Endothelial cell of umbilical vein (primary cell): ENCODE data around the gene ATP2B2.

ENCODE experiments used
- CTCF ChIP-seq, 2 donors: IDR thresholded peaks; 1 replicate in 1 of 2; 2 replicates in 1 of 2; pipeline ENCODE4 v1.5.1; 2011; ENCODE audit warnings: low read length in 2 of 2, mild to moderate bottlenecking in 2 of 2, moderate library complexity in 2 of 2, control low read depth in 1 of 2, inconsistent platforms in 1 of 2, low read depth in 1 of 2; ENCODE audit not compliant: insufficient read depth in 1 of 2; ENCODE audit errors: extremely low read depth in 1 of 2
- EZH2 ChIP-seq: IDR thresholded peaks from 2 replicates; pipeline ENCODE4 v1.6.1; 2012; ENCODE audit warnings: borderline replicate concordance, low read depth, mild to moderate bottlenecking, moderate library complexity, low read length, inconsistent platforms; ENCODE audit not compliant: severe bottlenecking
- FOS ChIP-seq: IDR thresholded peaks from 2 replicates; pipeline ENCODE4 v1.6.1; 2011; ENCODE audit warnings: mild to moderate bottlenecking, low read length, moderate library complexity, borderline replicate concordance; ENCODE audit not compliant: insufficient read depth
- GATA2 ChIP-seq: IDR thresholded peaks from 2 replicates; pipeline ENCODE4 v1.7.0; 2011; ENCODE audit warnings: low read depth, mild to moderate bottlenecking, moderate library complexity, mixed read lengths, low read length; ENCODE audit not compliant: insufficient read length, insufficient read depth
- MAX ChIP-seq: IDR thresholded peaks from 2 replicates; pipeline ENCODE4 v1.6.1; 2011; ENCODE audit not compliant: insufficient read depth, insufficient read length
- MYC ChIP-seq: IDR thresholded peaks from one replicate; pipeline ENCODE4 v1.6.1; 2011; ENCODE audit warnings: mild to moderate bottlenecking, low read depth, low read length
- POLR2A ChIP-seq: IDR thresholded peaks from 2 replicates; pipeline ENCODE4 v1.6.1; 2012; ENCODE audit warnings: low read depth, mild to moderate bottlenecking, control low read depth, low read length
- POLR2AphosphoS5 ChIP-seq: IDR thresholded peaks from 2 replicates; pipeline ENCODE4 v1.6.1; 2012; ENCODE audit warnings: low read depth, mild to moderate bottlenecking, control low read depth, low read length, moderate library complexity; ENCODE audit not compliant: insufficient read depth

DNA sequence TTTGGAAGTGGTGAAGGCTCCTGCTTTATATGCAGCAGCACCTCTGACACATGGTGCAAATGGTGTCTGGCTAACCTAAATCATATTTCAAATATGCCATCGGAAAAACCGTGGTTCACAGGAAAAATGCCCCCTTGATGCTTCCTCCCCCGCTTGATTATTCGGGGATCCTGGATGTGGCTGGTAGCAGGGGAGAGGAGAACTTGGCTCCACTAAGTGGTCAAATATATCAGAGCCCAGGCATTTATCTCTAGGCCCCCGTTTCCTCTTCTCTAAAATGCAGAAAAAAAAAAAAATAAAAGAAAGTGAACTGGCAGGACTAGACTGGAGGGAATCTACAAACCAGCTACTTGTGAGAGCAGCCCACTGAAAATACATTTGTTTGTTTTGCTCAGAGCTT is 18.2 kb upstream of the ATP2B2 start:
- no peak for TF ChIP-seq POLR2A
- no peak for TF ChIP-seq MAX
- no peak for TF ChIP-seq MYC
- TF ChIP-seq FOS = no peak
- no peak for TF ChIP-seq GATA2
- no peak for TF ChIP-seq CTCF (IDR thresholded peaks at IDR 0.05; ENCODE audit: extremely low read depth in 1 of 2, insufficient read depth in 1 of 2, low read depth in 1 of 2, low read length in 2 of 2)
- no peak for TF ChIP-seq EZH2
- TF ChIP-seq POLR2AphosphoS5 = no peak
